H9 (cell line): ENCODE results near the gene ZMYND11. TPM values are rescaled to one million over a fixed set of nuclear protein-coding genes. Genes with fewer than 3 reads are reported as not detected.

Source experiments
- DNase-seq: peaks from one replicate; pipeline ENCODE4 v3.0.0-alpha.2; 2017
- H2AFZ ChIP-seq: one replicate; pipeline ENCODE4 v1.6.1; 2013; ENCODE audit warnings: mild to moderate bottlenecking, low read length, control low read depth, moderate library complexity
- H2AK5ac ChIP-seq: 2 replicates; pipeline ENCODE4 v1.6.1; 2013; ENCODE audit warnings: low read length, control low read depth, mixed read lengths; ENCODE audit not compliant: insufficient read length
- H2BK120ac ChIP-seq: one replicate; pipeline ENCODE4 v1.6.1; 2013; ENCODE audit warnings: low read depth, mild to moderate bottlenecking, low read length, control low read depth, inconsistent platforms; ENCODE audit not compliant: poor library complexity, severe bottlenecking
- H2BK12ac ChIP-seq: 2 replicates; pipeline ENCODE4 v1.6.1; 2013; ENCODE audit warnings: low read length, control low read depth, mixed read lengths, low read depth; ENCODE audit not compliant: insufficient read length
- H2BK15ac ChIP-seq: 2 replicates; pipeline ENCODE4 v1.6.1; 2013; ENCODE audit warnings: low read depth, low read length, control low read depth
- H2BK20ac ChIP-seq: one replicate; pipeline ENCODE4 v1.6.1; 2013; ENCODE audit warnings: low read depth, mild to moderate bottlenecking, low read length, control low read depth, inconsistent platforms; ENCODE audit not compliant: poor library complexity, severe bottlenecking
- H2BK5ac ChIP-seq: 2 replicates; pipeline ENCODE4 v1.6.1; 2013; ENCODE audit warnings: low read length, control low read depth, mixed read lengths; ENCODE audit not compliant: insufficient read length
- H3K14ac ChIP-seq: 2 replicates; pipeline ENCODE4 v1.6.1; 2013; ENCODE audit warnings: low read length, control low read depth; ENCODE audit not compliant: insufficient read depth
- H3K18ac ChIP-seq: 2 replicates; pipeline ENCODE4 v1.6.1; 2013; ENCODE audit warnings: low read depth, mild to moderate bottlenecking, mixed read lengths, low read length, control low read depth; ENCODE audit not compliant: insufficient read length
- H3K23ac ChIP-seq: 2 replicates; pipeline ENCODE4 v1.6.1; 2013; ENCODE audit warnings: low read length, control low read depth, mixed read lengths, low read depth; ENCODE audit not compliant: insufficient read length
- H3K23me2 ChIP-seq: 2 replicates; pipeline ENCODE4 v1.6.1; 2013; ENCODE audit warnings: low read depth, mild to moderate bottlenecking, mixed read lengths, low read length, control low read depth; ENCODE audit not compliant: insufficient read length, poor library complexity, severe bottlenecking
- H3K27ac ChIP-seq: 2 replicates; pipeline ENCODE4 v1.5.1; 2013; ENCODE audit warnings: low read length, control low read depth, mixed read lengths, low read depth; ENCODE audit not compliant: insufficient read length
- H3K27me3 ChIP-seq: 2 replicates; pipeline ENCODE4 v1.6.1; 2013; ENCODE audit warnings: low read length, control low read depth, inconsistent platforms; ENCODE audit not compliant: insufficient read depth
- H3K4ac ChIP-seq: 2 replicates; pipeline ENCODE4 v1.6.1; 2013; ENCODE audit warnings: low read depth, mild to moderate bottlenecking, control low read depth, inconsistent platforms, low read length, moderate library complexity
- H3K4me1 ChIP-seq: 2 replicates; pipeline ENCODE4 v1.6.1; 2013; ENCODE audit warnings: low read length, control low read depth, inconsistent platforms; ENCODE audit not compliant: insufficient read depth
- H3K4me2 ChIP-seq: 2 replicates; pipeline ENCODE4 v1.6.1; 2013; ENCODE audit warnings: low read length, control low read depth, mixed read lengths; ENCODE audit not compliant: insufficient read length, insufficient read depth
- H3K56ac ChIP-seq: 2 replicates; pipeline ENCODE4 v1.6.1; 2013; ENCODE audit warnings: low read depth, mild to moderate bottlenecking, mixed read lengths, low read length, control low read depth; ENCODE audit not compliant: insufficient read length
- H3K79me1 ChIP-seq: 2 replicates; pipeline ENCODE4 v1.6.1; 2013; ENCODE audit warnings: low read depth, mild to moderate bottlenecking, moderate library complexity, low read length, control low read depth, inconsistent platforms; ENCODE audit not compliant: insufficient read depth, poor library complexity, severe bottlenecking
- H3K79me2 ChIP-seq: 2 replicates; pipeline ENCODE4 v1.6.1; 2013; ENCODE audit warnings: low read length, control low read depth, inconsistent platforms; ENCODE audit not compliant: insufficient read depth
- H3K9ac ChIP-seq: 2 replicates; pipeline ENCODE4 v1.6.1; 2013; ENCODE audit warnings: low read length, control low read depth, mixed read lengths; ENCODE audit not compliant: insufficient read length; ENCODE audit errors: extremely low read depth
- H3K9me3 ChIP-seq: one replicate; pipeline ENCODE4 v1.6.1; 2013; ENCODE audit warnings: low read depth, low read length, inconsistent platforms; ENCODE audit not compliant: control insufficient read depth
- H3T11ph ChIP-seq: one replicate; pipeline ENCODE4 v1.6.1; 2013; ENCODE audit warnings: mild to moderate bottlenecking, low read length, control low read depth, inconsistent platforms
- H4K20me1 ChIP-seq: one replicate; pipeline ENCODE4 v1.6.1; 2013; ENCODE audit not compliant: control insufficient read depth, insufficient read length, insufficient read depth
- H4K5ac ChIP-seq: 2 replicates; pipeline ENCODE4 v1.6.1; 2013; ENCODE audit warnings: low read depth, mild to moderate bottlenecking, mixed read lengths, low read length, control low read depth; ENCODE audit not compliant: insufficient read length
- H4K8ac ChIP-seq: replicated peaks from 2 replicates; pipeline ENCODE4 v1.6.1; 2013; ENCODE audit warnings: low read length, control low read depth, mixed read lengths, low read depth; ENCODE audit not compliant: insufficient read length
- H4K91ac ChIP-seq: 2 replicates; pipeline ENCODE4 v1.6.1; 2013; ENCODE audit warnings: low read depth, mild to moderate bottlenecking, moderate library complexity, mixed read lengths, low read length, control low read depth; ENCODE audit not compliant: insufficient read length
- H3K27ac Mint-ChIP-seq, 3 experiments: 2 replicates in 2 of 3; 3 replicates in 1 of 3; pipeline ENCODE4 v1.8.0; 2020 to 2021; ENCODE audit warnings: mixed read lengths in 3 of 3, mild to moderate bottlenecking in 1 of 3, moderate library complexity in 1 of 3
- H3K27me3 Mint-ChIP-seq: 2 replicates; pipeline ENCODE4 v1.8.0; 2021; ENCODE audit warnings: low read depth, mild to moderate bottlenecking, moderate library complexity, mixed read lengths
- H3K36me3 Mint-ChIP-seq, 3 experiments: 2 replicates in 2 of 3; 3 replicates in 1 of 3; pipeline ENCODE4 v1.8.0; 2020 to 2021; ENCODE audit warnings: low read depth in 3 of 3, mixed read lengths in 3 of 3; ENCODE audit not compliant: insufficient read depth in 1 of 3
- H3K4me1 Mint-ChIP-seq, 2 experiments: 2 replicates each; pipeline ENCODE4 v1.8.0; 2020; ENCODE audit warnings: mixed read lengths in 2 of 2
- H3K4me3 Mint-ChIP-seq, 2 experiments: 2 replicates in 1 of 2; 3 replicates in 1 of 2; pipeline ENCODE4 v1.8.0; 2020 to 2021; ENCODE audit warnings: mild to moderate bottlenecking in 2 of 2, mixed read lengths in 2 of 2, moderate library complexity in 1 of 2
- H3K9me3 Mint-ChIP-seq, 2 experiments: 2 replicates in 1 of 2; 3 replicates in 1 of 2; pipeline ENCODE4 v1.8.0; 2020; ENCODE audit warnings: mild to moderate bottlenecking in 2 of 2, mixed read lengths in 2 of 2, moderate library complexity in 1 of 2
- WGBS: extraction: QIAGEN DNeasy Blood & Tissue Kit; methylation state at CpG from one replicate; pipeline ENCODE4 v1.1.7; 2013; ENCODE audit warnings: missing lambda C conversion rate, low lambda C conversion rate, mixed read lengths; ENCODE audit not compliant: insufficient read length; ENCODE audit errors: extremely low coverage; 5-methylcytosine and 5-hydroxymethylcytosine counted together
- total RNA-seq: library from RNA; stranded (reverse); gene quantifications from 2 replicates; pipeline ENCODE4 v1.2.1, GENCODE V29; 2021
- TF ChIP-seq, protein P1 (sequence below): fragments of 200-600 bp; sonication (generic); conservative IDR thresholded peaks from 3 replicates; pipeline ENCODE4 v1.8.0; 2021; ENCODE audit warnings: antibody characterized with exemption, mild to moderate bottlenecking

The ZMYND11 gene
- total RNA-seq, 1 experiment from 2014 or later, result 33.7 TPM

DNA sequence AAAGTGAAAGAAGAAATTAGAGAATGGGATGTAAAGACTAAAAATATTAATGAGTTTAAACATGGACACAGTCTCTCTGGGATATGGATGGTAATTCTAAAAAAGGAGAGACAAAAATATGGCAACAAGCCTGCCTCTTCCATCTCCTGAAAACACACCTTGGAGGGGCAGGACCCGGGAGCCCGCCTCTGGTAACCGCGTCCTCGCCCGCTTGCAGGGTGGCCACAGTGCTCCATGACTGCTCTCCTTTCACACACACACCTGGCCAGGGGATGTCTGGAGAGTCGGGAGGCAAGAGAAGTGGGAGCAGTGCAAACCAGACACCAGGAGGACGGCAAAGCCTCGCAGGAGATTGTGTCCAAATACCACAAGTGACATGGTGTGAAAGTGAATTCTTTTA, 166.3 kb downstream of the ZMYND11 start:
- H3K18ac ChIP-seq, result no peak overlapping the region
- H3K14ac ChIP-seq, result no peak overlapping the region; the same call in 1 of the 2 replicates
- no peak overlapping the region for H3K23ac ChIP-seq
- H3T11ph ChIP-seq, result no peak overlapping the region
- H3K79me1 ChIP-seq, result no peaks in the 10 kb centered on the region
- H3K27ac ChIP-seq, result no peak overlapping the region
- H2AFZ ChIP-seq, result no peak overlapping the region
- H3K4ac ChIP-seq, result no peak overlapping the region
- Mint-ChIP-seq H3K4me1 (peaks cover 3 to 6% of the 10 kb centered on the region in 2 experiments), H3K4me3 (no peak overlapping the region), H3K27me3 (no peaks in the 10 kb centered on the region), H3K27ac (no peak overlapping the region), H3K9me3 (peaks cover 0 to 2% of the 10 kb centered on the region in 2 experiments; a peak in 1 of 5 replicates), H3K36me3 (peaks cover 0 to 9% (median 7%) of the 10 kb centered on the region in 3 experiments; a peak in 3 of 7 replicates)
- DNase-seq, result no peak
- H2AK5ac ChIP-seq, result no peak overlapping the region
- no peaks in the 10 kb centered on the region for H3K79me2 ChIP-seq
- H2BK5ac ChIP-seq, result no peak overlapping the region
- H3K27me3 ChIP-seq, result no peaks in the 10 kb centered on the region; the same call in 1 of the 2 replicates
- H3K9ac ChIP-seq, result no peak overlapping the region
- H4K91ac ChIP-seq, result no peak overlapping the region
- no peaks in the 10 kb centered on the region for H4K20me1 ChIP-seq
- no peak overlapping the region for H4K8ac ChIP-seq
- TF ChIP-seq, protein P1, sequence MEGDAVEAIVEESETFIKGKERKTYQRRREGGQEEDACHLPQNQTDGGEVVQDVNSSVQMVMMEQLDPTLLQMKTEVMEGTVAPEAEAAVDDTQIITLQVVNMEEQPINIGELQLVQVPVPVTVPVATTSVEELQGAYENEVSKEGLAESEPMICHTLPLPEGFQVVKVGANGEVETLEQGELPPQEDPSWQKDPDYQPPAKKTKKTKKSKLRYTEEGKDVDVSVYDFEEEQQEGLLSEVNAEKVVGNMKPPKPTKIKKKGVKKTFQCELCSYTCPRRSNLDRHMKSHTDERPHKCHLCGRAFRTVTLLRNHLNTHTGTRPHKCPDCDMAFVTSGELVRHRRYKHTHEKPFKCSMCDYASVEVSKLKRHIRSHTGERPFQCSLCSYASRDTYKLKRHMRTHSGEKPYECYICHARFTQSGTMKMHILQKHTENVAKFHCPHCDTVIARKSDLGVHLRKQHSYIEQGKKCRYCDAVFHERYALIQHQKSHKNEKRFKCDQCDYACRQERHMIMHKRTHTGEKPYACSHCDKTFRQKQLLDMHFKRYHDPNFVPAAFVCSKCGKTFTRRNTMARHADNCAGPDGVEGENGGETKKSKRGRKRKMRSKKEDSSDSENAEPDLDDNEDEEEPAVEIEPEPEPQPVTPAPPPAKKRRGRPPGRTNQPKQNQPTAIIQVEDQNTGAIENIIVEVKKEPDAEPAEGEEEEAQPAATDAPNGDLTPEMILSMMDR, result no peak
- no peaks in the 10 kb centered on the region for H3K9me3 ChIP-seq
- H4K5ac ChIP-seq, result no peak overlapping the region
- WGBS, result no CpG with 5 or more reads among the region's 9 CpGs
- H3K56ac ChIP-seq, result no peak overlapping the region
- no peak overlapping the region for H3K4me2 ChIP-seq
- no peaks in the 10 kb centered on the region for H3K23me2 ChIP-seq
- no peak overlapping the region for H2BK120ac ChIP-seq
- no peak overlapping the region for H2BK15ac ChIP-seq
- no peaks in the 10 kb centered on the region for H3K4me1 ChIP-seq
- no peak overlapping the region for H2BK12ac ChIP-seq
- no peak overlapping the region for H2BK20ac ChIP-seq

Other genes with a start within 250 kb of the ZMYND11 start
- 0.22 and 0.57 TPM in 2 replicates for gene TUBB8, start 86.2 kb upstream of the ZMYND11 start, total RNA-seq